H1 (cell line): ENCODE measurements around the gene IQCN.
A peak's percentile ranks its signal among the peaks of the same experiment; 100 is the strongest.

Experiments used
- CTCF ChIP-seq, 3 experiments: IDR thresholded peaks; 1 replicate in 2 of 3; 2 replicates in 1 of 3; pipeline versions ENCODE4 v1.5.1 to v1.6.1; 2011; ENCODE audit warnings: low read length in 3 of 3, mild to moderate bottlenecking in 3 of 3, inconsistent platforms in 2 of 3, low read depth in 1 of 3, moderate library complexity in 1 of 3; ENCODE audit not compliant: insufficient read depth in 1 of 3; ENCODE audit errors: control extremely low read depth in 1 of 3
- EZH2 ChIP-seq: fragments of 200-600 bp; sonication (generic); IDR thresholded peaks from 2 replicates; pipeline ENCODE4 v1.7.1; 2012; ENCODE audit warnings: low read depth, mild to moderate bottlenecking, moderate library complexity, low read length, inconsistent platforms; ENCODE audit not compliant: severe bottlenecking

DNA sequence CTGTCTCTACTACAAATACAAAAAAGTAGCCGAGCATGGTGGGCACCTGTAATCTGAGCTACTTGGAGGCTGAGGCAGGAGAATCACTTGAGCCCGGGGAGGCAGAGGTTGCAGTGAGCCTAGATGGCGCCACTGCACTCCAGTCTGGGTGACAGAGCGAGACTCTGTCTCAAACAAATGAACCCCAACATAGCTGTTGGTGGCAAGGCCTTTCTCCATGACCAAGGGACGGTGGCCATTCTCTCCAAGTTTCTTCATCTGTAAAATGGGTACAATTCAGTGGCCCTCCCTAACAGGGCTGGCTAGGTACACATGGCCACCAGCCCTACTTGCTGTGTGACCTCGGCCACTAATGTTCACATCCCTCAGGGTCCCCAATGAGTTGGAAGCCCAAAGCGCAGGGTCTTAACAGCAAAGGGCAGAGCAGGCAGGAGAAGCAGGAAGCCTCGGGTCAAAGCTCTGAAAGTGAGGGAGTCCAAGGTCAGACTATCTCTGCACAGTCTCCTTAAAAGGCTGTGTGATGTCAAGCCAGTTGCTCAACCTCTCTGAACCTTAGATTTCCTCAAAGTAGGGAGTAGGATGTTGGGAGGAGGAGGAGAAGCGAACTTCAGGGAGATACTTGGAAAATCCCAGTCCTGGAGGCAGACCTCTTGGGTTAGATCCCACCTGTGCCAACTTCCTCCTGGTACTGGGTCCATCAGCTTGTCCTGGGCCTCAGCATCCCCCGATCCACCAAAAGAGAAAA is 4.4 kb upstream of the IQCN start:
- peak; percentile 29 to 57 (median 56); a peak in 3 of 4 replicates for TF ChIP-seq CTCF (IDR thresholded peaks at IDR 0.05; ENCODE audit: control extremely low read depth in 1 of 3, insufficient read depth in 1 of 3, low read depth in 1 of 3, low read length in 3 of 3)
- TF ChIP-seq EZH2, result no peak
